Measurements from ENCODE around the gene PHACTR1.

Gene PHACTR1

DNA sequence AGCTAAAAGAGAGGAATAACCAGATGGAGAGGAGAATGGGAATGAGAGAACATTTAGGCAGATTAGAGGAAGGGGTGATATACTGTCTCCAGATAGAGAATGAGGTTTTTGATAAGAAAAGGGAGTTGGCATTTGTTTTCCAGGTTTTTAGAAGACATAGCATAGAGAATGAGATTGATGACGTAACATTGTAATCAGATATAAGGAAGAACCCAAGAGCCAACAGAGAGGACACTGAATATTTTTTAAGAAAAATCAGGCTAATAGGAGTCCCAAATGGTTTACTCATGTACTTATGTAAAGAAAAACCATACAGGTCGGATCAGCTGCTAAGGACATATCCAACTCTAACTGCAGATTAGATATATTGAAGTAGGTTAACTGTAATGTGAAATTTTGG lies 498.8 kb downstream of the PHACTR1 start:
- H3K9ac ChIP-seq (ENCODE audit: low read length), result no peak overlapping the region
- H3K4me2 ChIP-seq (ENCODE audit: low read length), result no peak overlapping the region
- 0 out of 2 replicates have a peak, but pooled peaks cover 3% of the 10 kb centered on the region for H3K4me1 ChIP-seq (ENCODE audit: low read length)
- H3K36me3 ChIP-seq (replicated peaks; ENCODE audit: low read depth, low read length), result no peaks in the 10 kb centered on the region
- no peaks in the 10 kb centered on the region for H3K79me2 ChIP-seq (ENCODE audit: low read length)
- no peak overlapping the region for H3K4me3 ChIP-seq (ENCODE audit: low read length)
- peaks cover 3% of the 10 kb centered on the region; the same call in 1 of the 2 replicates for H3K27me3 ChIP-seq (ENCODE audit: low read depth, low read length)
- H2AFZ ChIP-seq (ENCODE audit: low read depth, low read length), result no peak overlapping the region
- TF ChIP-seq CTCF (IDR thresholded peaks at IDR 0.05; ENCODE audit: low read depth, low read length) (no peak), EZH2phosphoT487 (IDR thresholded peaks at IDR 0.05; ENCODE audit: low read depth) (no peak)
- no peaks in the 10 kb centered on the region for H3K9me3 ChIP-seq (ENCODE audit: insufficient read depth, low read length)
- no peak overlapping the region for H3K27ac ChIP-seq (ENCODE audit: low read length)
- H4K20me1 ChIP-seq (ENCODE audit: insufficient read depth, low read length), result no peaks in the 10 kb centered on the region

- Histone ChIP-seq H3K27me3 (ENCODE audit: low read depth, low read length) (peaks cover 3% of the 10 kb centered on the region; the same call in 1 of the 2 replicates), H3K4me2 (ENCODE audit: low read length) (no peak overlapping the region), H3K4me3 (ENCODE audit: low read length) (no peak overlapping the region), H3K36me3 (replicated peaks; ENCODE audit: low read depth, low read length) (no peaks in the 10 kb centered on the region), H3K9ac (ENCODE audit: low read length) (no peak overlapping the region), H3K27ac (ENCODE audit: low read length) (no peak overlapping the region), H3K4me1 (ENCODE audit: low read length) (0 out of 2 replicates have a peak, but pooled peaks cover 3% of the 10 kb centered on the region), H3K79me2 (ENCODE audit: low read length) (no peaks in the 10 kb centered on the region), H4K20me1 (ENCODE audit: insufficient read depth, low read length) (no peaks in the 10 kb centered on the region), H2AFZ (ENCODE audit: low read depth, low read length) (no peak overlapping the region), H3K9me3 (ENCODE audit: insufficient read depth, low read length) (no peaks in the 10 kb centered on the region)
- no peak for TF ChIP-seq EZH2phosphoT487 (IDR thresholded peaks at IDR 0.05; ENCODE audit: low read depth)
- TF ChIP-seq CTCF (IDR thresholded peaks at IDR 0.05; ENCODE audit: low read depth, low read length), result no peak
Measured at GRCh38 chr6:13216236-13217014, 499.9 kb downstream of the PHACTR1 start.

- no peak overlapping the region for H3K4me2 ChIP-seq (ENCODE audit: low read length)
- TF ChIP-seq EZH2phosphoT487 (IDR thresholded peaks at IDR 0.05; ENCODE audit: low read depth), result no peak
- no peak for TF ChIP-seq CTCF (IDR thresholded peaks at IDR 0.05; ENCODE audit: low read depth, low read length)
- H3K9ac ChIP-seq (ENCODE audit: low read length), result no peak overlapping the region
- H3K27me3 ChIP-seq (ENCODE audit: low read depth, low read length), result peaks cover 3% of the 10 kb centered on the region; the same call in 1 of the 2 replicates
- no peak overlapping the region for H2AFZ ChIP-seq (ENCODE audit: low read depth, low read length)
- no peaks in the 10 kb centered on the region for H3K79me2 ChIP-seq (ENCODE audit: low read length)
- H3K9me3 ChIP-seq (ENCODE audit: insufficient read depth, low read length), result no peaks in the 10 kb centered on the region
- no peak overlapping the region for H3K27ac ChIP-seq (ENCODE audit: low read length)
- no peaks in the 10 kb centered on the region for H4K20me1 ChIP-seq (ENCODE audit: insufficient read depth, low read length)
- no peaks in the 10 kb centered on the region for H3K36me3 ChIP-seq (replicated peaks; ENCODE audit: low read depth, low read length)
- 0 out of 2 replicates have a peak, but pooled peaks cover 3% of the 10 kb centered on the region for H3K4me1 ChIP-seq (ENCODE audit: low read length)
- no peak overlapping the region for H3K4me3 ChIP-seq (ENCODE audit: low read length)
Measured at GRCh38 chr6:13217206-13217905, 500.8 kb downstream of the PHACTR1 start.

GRCh38 chr6:13220266-13220665 lies 503.7 kb downstream of the PHACTR1 start:
- H3K4me1 ChIP-seq (ENCODE audit: low read length), result 0 out of 2 replicates have a peak, but pooled peaks cover 3% of the 10 kb centered on the region
- H3K4me3 ChIP-seq (ENCODE audit: low read length), result no peak overlapping the region
- H3K9ac ChIP-seq (ENCODE audit: low read length), result no peak overlapping the region
- H3K27ac ChIP-seq (ENCODE audit: low read length), result no peak overlapping the region
- no peak overlapping the region for H2AFZ ChIP-seq (ENCODE audit: low read depth, low read length)
- H3K4me2 ChIP-seq (ENCODE audit: low read length), result no peak overlapping the region
- H4K20me1 ChIP-seq (ENCODE audit: insufficient read depth, low read length), result no peaks in the 10 kb centered on the region
- no peak for TF ChIP-seq EZH2phosphoT487 (IDR thresholded peaks at IDR 0.05; ENCODE audit: low read depth)
- H3K27me3 ChIP-seq (ENCODE audit: low read depth, low read length), result peaks cover 8% of the 10 kb centered on the region; the same call in 1 of the 2 replicates
- H3K36me3 ChIP-seq (replicated peaks; ENCODE audit: low read depth, low read length), result no peaks in the 10 kb centered on the region
- H3K79me2 ChIP-seq (ENCODE audit: low read length), result no peaks in the 10 kb centered on the region
- no peaks in the 10 kb centered on the region for H3K9me3 ChIP-seq (ENCODE audit: insufficient read depth, low read length)

All from OCI-LY3 (cell line).